ENCODE data around the gene ADAMTS18.

The ADAMTS18 gene

GRCh38 chr16:77445324-77445723, 10.5 kb upstream of the ADAMTS18 start:
- no peaks in the 10 kb centered on the region for H3K27me3 ChIP-seq (ENCODE audit: insufficient read depth, poor library complexity, severe bottlenecking)
- no peak overlapping the region for H3K27ac ChIP-seq (replicated peaks)
- H3K4me3 ChIP-seq (replicated peaks; ENCODE audit: insufficient read depth, low read length): no peak overlapping the region
- no peak for TF ChIP-seq GABPA (IDR thresholded peaks at IDR 0.05; ENCODE audit: low read depth)
- TF ChIP-seq SPI1 (IDR thresholded peaks at IDR 0.05; ENCODE audit: borderline replicate concordance, low read depth): no peak
- no peak for TF ChIP-seq CTCF (IDR thresholded peaks at IDR 0.05; ENCODE audit: insufficient read depth, low read length)
- no peak for TF ChIP-seq POLR2AphosphoS5 (IDR thresholded peaks at IDR 0.05; ENCODE audit: low read depth)
- no peak for TF ChIP-seq REST (IDR thresholded peaks at IDR 0.05; ENCODE audit: insufficient replicate concordance, low read depth)
- DNase-seq (ENCODE audit: low read depth in 1 of 2, low spot score in 1 of 2): no peak

GRCh38 chr16:77444147-77444460, 9.3 kb upstream of the ADAMTS18 start:
- Histone ChIP-seq H3K4me3 (replicated peaks; ENCODE audit: insufficient read depth, low read length) (no peak overlapping the region), H3K27me3 (ENCODE audit: insufficient read depth, poor library complexity, severe bottlenecking) (peaks cover 2% of the 10 kb centered on the region), H3K27ac (replicated peaks) (no peak overlapping the region)
- TF ChIP-seq REST (IDR thresholded peaks at IDR 0.05; ENCODE audit: insufficient replicate concordance, low read depth) (no peak), POLR2AphosphoS5 (IDR thresholded peaks at IDR 0.05; ENCODE audit: low read depth) (no peak), CTCF (IDR thresholded peaks at IDR 0.05; ENCODE audit: insufficient read depth, low read length) (no peak), SPI1 (IDR thresholded peaks at IDR 0.05; ENCODE audit: borderline replicate concordance, low read depth) (no peak), GABPA (IDR thresholded peaks at IDR 0.05; ENCODE audit: low read depth) (no peak)
- DNase-seq (ENCODE audit: low read depth in 1 of 2, low spot score in 1 of 2): no peak

- no peak overlapping the region for H3K27ac ChIP-seq (replicated peaks)
- no peak for DNase-seq (ENCODE audit: low read depth in 1 of 2, low spot score in 1 of 2)
- no peak overlapping the region for H3K4me3 ChIP-seq (replicated peaks; ENCODE audit: insufficient read depth, low read length)
- H3K27me3 ChIP-seq (ENCODE audit: insufficient read depth, poor library complexity, severe bottlenecking): peaks cover 2% of the 10 kb centered on the region
- TF ChIP-seq GABPA (IDR thresholded peaks at IDR 0.05; ENCODE audit: low read depth): no peak
- TF ChIP-seq REST (IDR thresholded peaks at IDR 0.05; ENCODE audit: insufficient replicate concordance, low read depth): no peak
- no peak for TF ChIP-seq CTCF (IDR thresholded peaks at IDR 0.05; ENCODE audit: insufficient read depth, low read length)
- no peak for TF ChIP-seq POLR2AphosphoS5 (IDR thresholded peaks at IDR 0.05; ENCODE audit: low read depth)
- TF ChIP-seq SPI1 (IDR thresholded peaks at IDR 0.05; ENCODE audit: borderline replicate concordance, low read depth): no peak
These were observed 8.7 kb upstream of the ADAMTS18 start for GRCh38 chr16:77443357-77444146.
